DOHH2 (cell line): ENCODE data around the gene PPP1CC.

Source experiments
- CTCF ChIP-seq: fragments of 200-600 bp; sonication (generic); IDR thresholded peaks from one replicate; pipeline ENCODE4 v1.5.1; 2014; ENCODE audit warnings: antibody characterized with exemption, mild to moderate bottlenecking, low read depth, low read length; ENCODE audit not compliant: poor library complexity, severe bottlenecking
- EZH2phosphoT487 ChIP-seq: fragments of 200-600 bp; sonication (generic); IDR thresholded peaks from 2 replicates; pipeline ENCODE4 v1.6.1; 2017; ENCODE audit warnings: borderline replicate concordance, mild to moderate bottlenecking, antibody characterized with exemption, low read length, moderate library complexity, mixed read lengths

GRCh38 chr12:110718222-110718908 lies 24.3 kb downstream of the PPP1CC start:
- no peak for TF ChIP-seq CTCF
- TF ChIP-seq EZH2phosphoT487, result no peak
